Endometrium (tissue), 2 donors: ENCODE data around the gene HBQ1.
"Not testable (repeated sequence)": the region's sequence is repeated elsewhere in the genome, so short reads cannot be mapped to it uniquely, and the experiment has no call there.

Experiments used
- FAIRE-seq: peaks from 2 replicates; lab custom pipeline; 2012; peaks lifted over from hg19 to GRCh38; lab: Jason Lieb, UNC
- donor health status: control.
- donor health status: control.

HBQ1 gene

DNA sequence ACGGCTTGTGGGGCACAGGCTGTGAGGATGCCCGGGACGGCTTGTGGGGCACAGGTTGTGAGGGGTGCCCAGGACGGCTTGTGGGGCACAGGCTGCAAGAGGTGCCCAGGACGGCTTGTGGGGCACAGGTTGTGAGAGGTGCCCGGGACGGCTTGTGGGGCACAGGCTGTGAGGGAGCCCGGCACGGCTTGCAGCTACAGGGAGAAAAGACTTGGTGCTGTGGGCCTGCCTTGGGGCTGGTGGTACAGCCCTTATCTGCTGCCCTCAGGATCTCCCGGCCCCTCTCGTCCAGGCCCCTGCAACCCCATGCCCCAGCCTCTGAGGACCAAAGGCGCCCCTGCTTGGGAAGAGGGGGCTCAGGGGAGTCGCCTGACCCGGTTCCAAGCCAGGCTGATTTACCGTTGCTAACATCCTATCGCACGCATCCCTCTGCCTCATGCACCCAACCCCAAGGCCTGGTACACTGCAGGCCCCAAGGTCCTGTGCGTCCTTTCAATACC, 19.5 kb upstream of the HBQ1 start:
- no peak for FAIRE-seq

DNA sequence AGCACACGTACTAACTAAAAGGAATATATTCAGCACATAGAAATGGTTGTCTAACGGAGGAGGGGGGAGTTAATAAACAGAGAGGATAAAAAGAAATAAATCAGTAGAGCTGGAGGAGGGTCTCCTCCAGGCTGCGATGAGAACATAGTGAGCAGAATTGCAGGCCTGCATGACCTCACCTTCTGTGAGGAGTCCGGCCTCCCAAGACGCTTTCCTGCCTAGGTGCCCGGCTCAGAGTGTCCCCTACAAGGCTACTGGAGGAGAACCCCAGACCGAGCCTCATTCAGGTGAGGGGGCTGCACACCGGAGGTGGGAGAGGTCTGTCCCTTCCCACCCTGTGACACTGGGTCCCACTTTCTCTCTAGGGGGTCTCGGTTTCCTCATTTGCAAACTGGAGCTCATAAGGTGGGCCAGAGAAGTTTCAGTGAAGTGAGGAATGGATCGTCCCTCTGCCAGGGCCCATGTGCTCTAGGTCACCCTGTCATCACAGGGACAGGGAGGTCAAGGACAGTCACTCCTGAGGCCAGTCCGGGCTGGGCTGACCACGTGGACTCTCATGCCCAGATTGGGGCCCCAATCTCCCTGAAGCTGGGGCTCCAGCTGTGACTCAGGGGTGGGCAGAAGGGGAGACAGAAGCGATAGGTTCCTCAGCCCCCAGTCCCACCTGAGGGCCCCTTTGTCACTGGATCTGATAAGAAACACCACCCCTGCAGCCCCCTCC, 17.8 kb upstream of the HBQ1 start:
- no peak for FAIRE-seq

DNA sequence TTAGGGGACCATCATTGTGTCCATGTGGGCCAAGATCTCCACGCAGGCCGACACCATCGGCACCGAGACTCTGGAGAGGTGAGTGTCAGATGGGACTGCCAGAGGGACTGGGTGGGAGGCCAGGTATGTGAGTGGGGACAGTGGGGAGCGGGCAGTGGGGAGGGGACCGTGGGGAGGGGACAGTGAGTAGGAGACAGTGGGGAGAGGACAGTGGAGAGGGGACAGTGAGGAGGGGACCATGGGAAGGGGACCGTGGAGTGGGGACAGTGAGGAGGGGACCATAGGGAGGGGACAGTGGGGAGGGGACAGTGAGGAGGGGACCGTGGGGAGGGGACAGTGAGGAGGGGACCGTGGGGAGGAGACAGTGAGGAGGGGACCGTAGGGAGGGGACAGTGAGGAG, 17.1 kb upstream of the HBQ1 start:
- FAIRE-seq: not testable (repeated sequence)

DNA sequence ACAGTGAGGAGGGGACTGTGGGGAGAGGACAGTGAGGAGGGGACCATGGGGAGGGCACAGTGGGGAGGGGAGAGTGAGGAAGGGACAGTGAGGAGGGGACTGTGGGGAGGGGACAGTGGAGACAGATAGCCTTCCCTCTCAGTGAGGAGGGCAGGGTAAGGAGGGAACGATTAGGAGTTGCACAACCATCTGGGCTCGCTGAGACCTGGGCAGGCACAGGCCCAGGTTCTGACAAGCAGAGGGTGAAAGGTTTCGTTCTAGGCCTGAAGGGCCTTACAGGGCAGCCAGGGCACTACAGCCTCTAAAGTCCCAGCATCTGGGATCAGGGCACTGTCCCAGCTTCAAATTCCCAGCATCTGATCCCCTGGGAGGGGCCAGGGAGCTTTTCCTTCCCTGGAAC, 16.6 kb upstream of the HBQ1 start:
- not testable (repeated sequence) for FAIRE-seq

DNA sequence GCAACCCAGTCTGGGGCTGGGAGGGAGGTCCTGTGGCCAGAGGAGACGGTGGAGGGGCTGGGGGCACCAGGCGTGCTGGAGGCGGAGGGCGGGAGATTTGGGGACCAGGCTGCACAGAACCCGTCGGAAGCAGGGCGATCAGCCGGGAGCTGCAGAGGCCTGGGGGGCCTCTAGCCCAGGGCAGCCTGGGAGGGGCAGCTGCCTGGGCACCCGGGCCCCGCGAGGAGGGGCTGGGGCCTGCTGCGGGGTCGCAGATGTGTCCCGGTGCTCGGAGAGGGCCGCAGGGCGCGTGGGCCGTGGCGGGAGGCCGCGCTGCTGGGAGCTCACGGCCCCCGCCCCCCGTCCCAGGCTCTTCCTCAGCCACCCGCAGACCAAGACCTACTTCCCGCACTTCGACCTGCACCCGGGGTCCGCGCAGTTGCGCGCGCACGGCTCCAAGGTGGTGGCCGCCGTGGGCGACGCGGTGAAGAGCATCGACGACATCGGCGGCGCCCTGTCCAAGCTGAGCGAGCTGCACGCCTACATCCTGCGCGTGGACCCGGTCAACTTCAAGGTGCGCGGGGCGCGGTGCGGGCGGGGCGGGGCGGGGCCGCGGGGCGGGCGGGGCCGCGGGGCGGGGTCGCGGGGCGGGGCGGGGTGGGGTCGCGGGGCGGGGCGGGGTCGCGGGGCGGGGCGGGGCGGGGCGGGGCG, 16.0 kb upstream of the HBQ1 start:
- FAIRE-seq: not testable (repeated sequence)

DNA sequence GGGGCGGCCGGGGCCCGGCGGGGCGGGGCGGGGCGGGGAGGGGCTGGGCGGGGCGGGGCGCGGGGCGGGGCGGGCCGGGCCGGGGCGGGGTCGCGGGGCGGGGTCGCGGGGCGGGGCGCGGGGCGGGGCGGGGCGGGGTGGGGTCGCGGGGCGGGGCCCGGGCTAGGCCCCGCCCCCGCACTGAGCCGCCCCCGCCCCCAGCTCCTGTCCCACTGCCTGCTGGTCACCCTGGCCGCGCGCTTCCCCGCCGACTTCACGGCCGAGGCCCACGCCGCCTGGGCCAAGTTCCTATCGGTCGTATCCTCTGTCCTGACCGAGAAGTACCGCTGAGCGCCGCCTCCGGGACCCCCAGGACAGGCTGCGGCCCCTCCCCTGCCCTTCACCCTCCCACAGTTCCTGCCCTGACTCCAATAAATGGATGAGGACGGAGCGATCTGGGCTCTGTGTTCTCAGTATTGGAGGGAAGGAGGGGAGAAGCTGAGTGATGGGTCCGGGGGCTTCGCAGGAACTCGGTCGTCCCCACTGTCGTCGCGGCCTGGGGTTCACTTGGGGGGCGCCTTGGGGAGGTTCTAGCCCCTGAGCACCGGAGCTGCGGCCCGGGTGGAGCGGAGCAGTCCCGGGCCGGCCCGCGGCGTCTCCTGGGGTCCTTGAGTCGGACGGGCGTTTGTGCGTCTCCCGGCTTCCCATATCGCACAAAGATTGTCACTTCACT, 15.3 kb upstream of the HBQ1 start:
- FAIRE-seq: no peak

DNA sequence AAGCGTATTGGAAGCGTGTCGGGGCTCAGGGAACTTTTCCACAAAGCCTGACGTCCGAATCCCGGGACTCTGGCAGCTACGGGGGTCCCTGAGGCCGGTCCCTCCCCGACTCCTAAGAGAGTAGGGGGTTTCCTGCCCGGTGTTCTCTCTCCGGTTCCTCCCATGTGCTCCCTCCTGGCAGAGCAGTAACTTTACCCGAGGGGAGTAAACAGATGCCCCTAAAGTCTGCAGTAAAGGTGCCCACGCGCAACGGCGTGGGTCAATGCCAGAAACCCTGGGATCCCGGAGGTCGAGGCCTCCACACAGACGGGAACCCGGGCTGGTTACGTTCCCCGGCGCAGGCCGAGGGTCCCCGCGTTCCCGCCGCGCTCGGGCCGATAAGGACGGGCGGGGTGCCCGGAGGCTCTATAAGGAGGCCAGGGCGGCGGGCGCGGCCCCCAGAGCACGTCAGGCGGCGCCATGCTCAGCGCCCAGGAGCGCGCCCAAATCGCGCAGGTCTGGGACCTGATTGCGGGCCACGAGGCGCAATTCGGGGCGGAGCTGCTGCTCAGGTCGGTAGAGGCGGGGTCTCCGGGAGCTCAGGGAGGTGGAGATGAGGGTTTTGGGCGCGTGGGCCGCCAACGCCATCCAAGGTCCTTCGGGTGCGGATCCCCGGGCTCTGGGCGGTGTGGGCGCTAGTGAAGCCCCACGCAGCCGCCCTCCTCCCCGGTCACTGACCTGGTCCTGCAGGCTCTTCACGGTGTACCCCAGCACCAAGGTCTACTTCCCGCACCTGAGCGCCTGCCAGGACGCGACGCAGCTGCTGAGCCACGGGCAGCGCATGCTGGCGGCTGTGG, 14.5 kb upstream of the HBQ1 start, which contains the start of gene HBM:
HBM (plus strand) TSS at position 440 of the 836 bp plus-strand sequence; CDS start at position 460, 20 bp downstream.
- FAIRE-seq: no peak

DNA sequence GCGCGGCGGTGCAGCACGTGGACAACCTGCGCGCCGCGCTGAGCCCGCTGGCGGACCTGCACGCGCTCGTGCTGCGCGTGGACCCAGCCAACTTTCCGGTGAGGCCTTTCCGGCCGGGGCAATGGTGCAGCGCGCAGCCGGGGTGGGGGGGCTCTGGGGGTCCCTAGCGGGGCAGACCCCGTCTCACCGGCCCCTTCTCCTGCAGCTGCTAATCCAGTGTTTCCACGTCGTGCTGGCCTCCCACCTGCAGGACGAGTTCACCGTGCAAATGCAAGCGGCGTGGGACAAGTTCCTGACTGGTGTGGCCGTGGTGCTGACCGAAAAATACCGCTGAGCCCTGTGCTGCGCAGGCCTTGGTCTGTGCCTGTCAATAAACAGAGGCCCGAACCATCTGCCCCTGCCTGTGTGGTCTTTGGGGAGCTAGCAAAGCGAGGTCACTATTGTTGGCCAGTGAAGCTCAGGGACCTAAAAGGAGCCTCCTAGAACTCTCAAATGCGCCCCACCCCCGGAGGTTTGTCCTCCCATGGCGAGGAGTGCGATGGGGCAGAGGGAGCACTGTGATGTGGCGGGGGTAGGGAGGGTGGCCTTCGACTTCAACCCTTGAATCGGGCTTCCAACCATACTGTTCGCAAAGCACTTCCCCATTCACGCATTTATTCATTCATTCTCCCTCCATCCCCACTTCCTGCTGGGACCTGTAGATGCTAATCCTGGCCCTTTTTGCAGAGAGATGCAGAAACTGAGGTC, 13.7 kb upstream of the HBQ1 start:
- FAIRE-seq: no peak

DNA sequence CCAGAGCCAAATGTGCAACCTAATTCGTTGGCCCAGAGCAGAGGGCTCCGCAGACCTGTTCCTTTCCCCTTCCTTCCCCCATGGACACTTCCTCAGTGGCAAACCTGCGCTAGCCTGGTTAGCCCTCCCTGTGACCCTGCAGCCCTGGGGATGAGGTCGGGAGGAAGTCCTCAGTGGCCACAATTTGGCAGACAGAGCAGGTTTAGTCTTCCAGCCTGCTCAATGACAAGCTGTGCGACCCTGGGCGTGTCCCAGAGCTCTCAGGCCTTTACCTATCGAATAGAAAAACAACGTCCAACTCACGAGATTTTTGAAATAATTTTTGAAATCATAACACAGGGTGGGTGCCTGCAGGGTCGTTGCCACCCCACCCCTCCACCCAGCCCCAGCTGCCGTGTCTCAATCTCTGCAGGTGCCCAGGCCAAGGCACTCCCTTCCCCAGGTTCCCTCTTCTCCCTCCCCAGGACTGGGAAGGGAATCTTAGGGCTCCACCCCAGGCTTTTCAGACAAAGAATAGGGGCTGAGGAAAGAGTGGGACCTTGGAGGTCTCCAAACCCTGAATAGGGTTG, 13.1 kb upstream of the HBQ1 start:
- FAIRE-seq: no peak

DNA sequence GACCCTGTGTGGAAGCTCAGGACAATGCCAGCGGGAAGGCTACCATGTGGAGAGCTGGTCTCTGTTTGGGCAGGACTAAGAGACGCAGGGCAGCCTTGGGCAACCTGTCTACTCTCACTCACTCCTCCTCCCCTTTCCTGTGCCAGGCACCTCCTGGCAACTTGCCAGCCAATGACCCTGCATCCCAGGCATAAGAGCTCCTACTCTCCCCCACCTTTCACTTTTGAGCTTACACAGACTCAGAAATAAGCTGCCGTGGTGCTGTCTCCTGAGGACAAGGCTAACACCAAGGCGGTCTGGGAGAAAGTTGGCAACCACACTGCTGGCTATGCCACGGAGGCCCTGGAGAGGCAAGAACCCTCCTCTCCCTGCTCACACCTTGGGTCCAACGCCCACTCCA, 11.8 kb upstream of the HBQ1 start:
- FAIRE-seq: no peak

DNA sequence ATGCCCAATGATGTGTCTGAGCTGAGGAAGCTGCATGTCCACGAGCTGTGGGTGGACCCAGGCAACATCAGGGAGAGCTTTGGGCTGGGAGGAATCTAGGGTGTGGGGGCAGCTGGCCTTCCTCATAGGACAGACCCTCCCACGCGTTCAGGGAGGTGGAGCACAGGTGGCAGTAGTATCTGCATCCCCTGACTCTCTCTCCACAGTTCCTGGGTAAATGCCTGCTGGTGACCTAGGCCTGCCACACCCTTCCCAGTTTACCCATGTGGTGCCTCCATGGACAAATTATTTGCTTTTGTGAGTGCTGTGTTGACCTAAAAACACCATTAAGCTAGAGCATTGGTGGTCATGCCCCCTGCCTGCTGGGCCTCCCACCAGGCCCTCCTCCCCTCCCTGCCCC, 11.2 kb upstream of the HBQ1 start:
- FAIRE-seq: no peak

DNA sequence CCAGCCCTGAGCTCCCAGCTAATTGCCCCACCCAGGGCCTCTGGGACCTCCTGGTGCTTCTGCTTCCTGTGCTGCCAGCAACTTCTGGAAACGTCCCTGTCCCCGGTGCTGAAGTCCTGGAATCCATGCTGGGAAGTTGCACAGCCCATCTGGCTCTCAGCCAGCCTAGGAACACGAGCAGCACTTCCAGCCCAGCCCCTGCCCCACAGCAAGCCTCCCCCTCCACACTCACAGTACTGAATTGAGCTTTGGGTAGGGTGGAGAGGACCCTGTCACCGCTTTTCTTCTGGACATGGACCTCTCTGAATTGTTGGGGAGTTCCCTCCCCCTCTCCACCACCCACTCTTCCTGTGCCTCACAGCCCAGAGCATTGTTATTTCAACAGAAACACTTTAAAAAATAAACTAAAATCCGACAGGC, 10.2 kb upstream of the HBQ1 start:
- not testable (repeated sequence) for FAIRE-seq

DNA sequence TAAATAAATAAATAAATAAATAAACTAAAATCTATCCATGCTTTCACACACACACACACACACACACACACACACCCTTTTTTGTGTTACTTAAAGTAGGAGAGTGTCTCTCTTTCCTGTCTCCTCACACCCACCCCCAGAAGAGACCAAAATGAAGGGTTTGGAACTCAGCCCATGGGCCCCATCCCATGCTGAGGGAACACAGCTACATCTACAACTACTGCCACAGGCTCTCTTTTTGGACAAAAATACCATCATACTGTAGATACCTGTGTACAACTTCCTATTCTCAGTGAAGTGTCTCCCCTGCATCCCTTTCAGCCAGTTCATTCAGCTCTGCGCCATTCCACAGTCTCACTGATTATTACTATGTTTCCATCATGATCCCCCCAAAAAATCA, 9.5 kb upstream of the HBQ1 start:
- FAIRE-seq: no peak

DNA sequence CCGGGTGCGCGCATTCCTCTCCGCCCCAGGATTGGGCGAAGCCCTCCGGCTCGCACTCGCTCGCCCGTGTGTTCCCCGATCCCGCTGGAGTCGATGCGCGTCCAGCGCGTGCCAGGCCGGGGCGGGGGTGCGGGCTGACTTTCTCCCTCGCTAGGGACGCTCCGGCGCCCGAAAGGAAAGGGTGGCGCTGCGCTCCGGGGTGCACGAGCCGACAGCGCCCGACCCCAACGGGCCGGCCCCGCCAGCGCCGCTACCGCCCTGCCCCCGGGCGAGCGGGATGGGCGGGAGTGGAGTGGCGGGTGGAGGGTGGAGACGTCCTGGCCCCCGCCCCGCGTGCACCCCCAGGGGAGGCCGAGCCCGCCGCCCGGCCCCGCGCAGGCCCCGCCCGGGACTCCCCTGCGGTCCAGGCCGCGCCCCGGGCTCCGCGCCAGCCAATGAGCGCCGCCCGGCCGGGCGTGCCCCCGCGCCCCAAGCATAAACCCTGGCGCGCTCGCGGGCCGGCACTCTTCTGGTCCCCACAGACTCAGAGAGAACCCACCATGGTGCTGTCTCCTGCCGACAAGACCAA, 7.8 kb upstream of the HBQ1 start, which contains the start of gene HBA2:
HBA2 (plus strand) TSS at position 503 of the 568 bp plus-strand sequence; CDS start at position 540, 37 bp downstream.
- FAIRE-seq: not testable (repeated sequence)

DNA sequence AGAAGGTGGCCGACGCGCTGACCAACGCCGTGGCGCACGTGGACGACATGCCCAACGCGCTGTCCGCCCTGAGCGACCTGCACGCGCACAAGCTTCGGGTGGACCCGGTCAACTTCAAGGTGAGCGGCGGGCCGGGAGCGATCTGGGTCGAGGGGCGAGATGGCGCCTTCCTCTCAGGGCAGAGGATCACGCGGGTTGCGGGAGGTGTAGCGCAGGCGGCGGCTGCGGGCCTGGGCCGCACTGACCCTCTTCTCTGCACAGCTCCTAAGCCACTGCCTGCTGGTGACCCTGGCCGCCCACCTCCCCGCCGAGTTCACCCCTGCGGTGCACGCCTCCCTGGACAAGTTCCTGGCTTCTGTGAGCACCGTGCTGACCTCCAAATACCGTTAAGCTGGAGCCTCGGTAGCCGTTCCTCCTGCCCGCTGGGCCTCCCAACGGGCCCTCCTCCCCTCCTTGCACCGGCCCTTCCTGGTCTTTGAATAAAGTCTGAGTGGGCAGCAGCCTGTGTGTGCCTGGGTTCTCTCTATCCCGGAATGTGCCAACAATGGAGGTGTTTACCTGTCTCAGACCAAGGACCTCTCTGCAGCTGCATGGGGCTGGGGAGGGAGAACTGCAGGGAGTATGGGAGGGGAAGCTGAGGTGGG, 6.9 kb upstream of the HBQ1 start:
- not testable (repeated sequence) for FAIRE-seq

DNA sequence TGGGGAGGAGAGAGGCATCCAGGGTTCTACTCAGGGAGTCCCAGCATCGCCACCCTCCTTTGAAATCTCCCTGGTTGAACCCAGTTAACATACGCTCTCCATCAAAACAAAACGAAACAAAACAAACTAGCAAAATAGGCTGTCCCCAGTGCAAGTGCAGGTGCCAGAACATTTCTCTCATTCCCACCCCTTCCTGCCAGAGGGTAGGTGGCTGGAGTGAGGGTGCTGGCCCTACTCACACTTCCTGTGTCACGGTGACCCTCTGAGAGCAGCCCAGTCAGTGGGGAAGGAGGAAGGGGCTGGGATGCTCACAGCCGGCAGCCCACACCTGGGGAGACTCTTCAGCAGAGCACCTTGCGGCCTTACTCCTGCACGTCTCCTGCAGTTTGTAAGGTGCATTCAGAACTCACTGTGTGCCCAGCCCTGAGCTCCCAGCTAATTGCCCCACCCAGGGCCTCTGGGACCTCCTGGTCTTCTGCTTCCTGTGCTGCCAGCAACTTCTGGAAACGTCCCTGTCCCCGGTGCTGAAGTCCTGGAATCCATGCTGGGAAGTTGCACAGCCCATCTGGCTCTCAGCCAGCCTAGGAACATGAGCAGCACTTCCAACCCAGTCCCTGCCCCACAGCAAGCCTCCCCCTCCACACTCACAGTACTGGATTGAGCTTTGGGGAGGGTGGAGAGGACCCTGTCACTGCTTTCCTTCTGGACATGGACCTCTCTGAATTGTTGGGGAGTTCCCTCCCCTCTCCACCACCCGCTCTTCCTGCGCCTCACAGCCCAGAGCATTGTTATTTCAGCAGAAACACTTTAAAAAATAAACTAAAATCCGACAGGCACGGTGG, 6.1 kb upstream of the HBQ1 start:
- not testable (repeated sequence) for FAIRE-seq

DNA sequence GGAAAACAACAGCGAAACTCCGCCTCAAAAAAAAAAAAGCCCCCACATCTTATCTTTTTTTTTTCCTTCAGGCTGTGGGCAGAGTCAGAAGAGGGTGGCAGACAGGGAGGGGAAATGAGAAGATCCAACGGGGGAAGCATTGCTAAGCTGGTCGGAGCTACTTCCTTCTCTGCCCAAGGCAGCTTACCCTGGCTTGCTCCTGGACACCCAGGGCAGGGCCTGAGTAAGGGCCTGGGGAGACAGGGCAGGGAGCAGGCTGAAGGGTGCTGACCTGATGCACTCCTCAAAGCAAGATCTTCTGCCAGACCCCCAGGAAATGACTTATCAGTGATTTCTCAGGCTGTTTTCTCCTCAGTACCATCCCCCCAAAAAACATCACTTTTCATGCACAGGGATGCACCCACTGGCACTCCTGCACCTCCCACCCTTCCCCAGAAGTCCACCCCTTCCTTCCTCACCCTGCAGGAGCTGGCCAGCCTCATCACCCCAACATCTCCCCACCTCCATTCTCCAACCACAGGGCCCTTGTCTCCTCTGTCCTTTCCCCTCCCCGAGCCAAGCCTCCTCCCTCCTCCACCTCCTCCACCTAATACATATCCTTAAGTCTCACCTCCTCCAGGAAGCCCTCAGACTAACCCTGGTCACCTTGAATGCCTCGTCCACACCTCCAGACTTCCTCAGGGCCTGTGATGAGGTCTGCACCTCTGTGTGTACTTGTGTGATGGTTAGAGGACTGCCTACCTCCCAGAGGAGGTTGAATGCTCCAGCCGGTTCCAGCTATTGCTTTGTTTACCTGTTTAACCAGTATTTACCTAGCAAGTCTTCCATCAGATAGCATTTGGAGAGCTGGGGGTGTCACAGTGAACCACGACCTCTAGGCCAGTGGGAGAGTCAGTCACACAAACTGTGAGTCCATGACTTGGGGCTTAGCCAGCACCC, 5.0 kb upstream of the HBQ1 start:
- FAIRE-seq: no peak

DNA sequence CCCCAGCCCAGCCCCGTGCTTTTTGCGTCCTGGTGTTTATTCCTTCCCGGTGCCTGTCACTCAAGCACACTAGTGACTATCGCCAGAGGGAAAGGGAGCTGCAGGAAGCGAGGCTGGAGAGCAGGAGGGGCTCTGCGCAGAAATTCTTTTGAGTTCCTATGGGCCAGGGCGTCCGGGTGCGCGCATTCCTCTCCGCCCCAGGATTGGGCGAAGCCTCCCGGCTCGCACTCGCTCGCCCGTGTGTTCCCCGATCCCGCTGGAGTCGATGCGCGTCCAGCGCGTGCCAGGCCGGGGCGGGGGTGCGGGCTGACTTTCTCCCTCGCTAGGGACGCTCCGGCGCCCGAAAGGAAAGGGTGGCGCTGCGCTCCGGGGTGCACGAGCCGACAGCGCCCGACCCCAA, 4.3 kb upstream of the HBQ1 start:
- not testable (repeated sequence) for FAIRE-seq
